ENCODE measurements around the gene WDR82. TPM values are rescaled to one million over a fixed set of nuclear protein-coding genes. Genes with fewer than 3 reads are reported as not detected.

WDR82 gene
- total and polyA plus RNA-seq, 10 of the 15 experiments (the other 5 are each of a cell fraction or from before 2014, with no cell fraction given) = 10.1 to 82.4 (median 48.7) TPM

DNA sequence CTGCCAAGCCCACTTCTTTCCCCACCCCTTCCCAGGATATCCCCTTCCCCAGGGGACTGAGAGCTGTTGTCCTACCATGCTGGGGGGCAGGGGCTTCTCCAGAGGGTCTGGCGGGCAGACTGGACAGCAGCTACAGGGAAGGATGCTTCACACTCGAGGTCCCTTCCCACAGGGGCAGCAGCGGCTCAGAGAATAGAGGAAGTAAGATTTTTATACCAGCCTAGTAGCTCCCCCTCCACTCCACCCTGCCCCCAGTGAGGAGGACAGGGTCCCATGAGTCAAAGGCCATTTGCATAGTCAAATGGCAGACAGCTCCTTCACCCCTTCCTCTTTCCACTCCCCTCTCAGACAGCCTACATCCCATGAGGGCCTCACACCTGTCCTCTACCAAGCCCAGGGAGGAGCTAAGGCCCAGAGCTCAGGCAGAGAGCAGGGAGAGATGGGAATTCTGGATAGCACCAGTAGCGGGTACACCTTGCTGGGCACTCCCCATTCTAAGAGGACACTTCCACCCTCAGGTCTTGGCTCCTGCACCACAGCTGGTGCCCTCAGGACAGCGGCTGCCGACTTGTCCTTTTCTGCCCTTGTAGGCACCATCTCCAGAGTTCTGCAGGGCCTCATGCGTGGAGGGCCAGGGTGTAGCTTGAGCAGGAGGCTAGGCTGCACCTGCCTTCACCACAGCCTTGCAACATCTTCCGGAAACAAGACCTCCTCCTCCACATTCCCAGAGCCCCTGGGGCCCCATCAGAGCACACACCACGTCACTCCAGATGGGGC lies 52.8 kb downstream of the WDR82 start, which contains the start of gene TLR9 (continued):
- TF ChIP-seq REST (IDR thresholded peaks at IDR 0.05; ENCODE audit: low read depth, low read length) (no peak), ZNF622 (IDR thresholded peaks at IDR 0.05) (no peak), JUNB (IDR thresholded peaks at IDR 0.05) (no peak), ATF3 (IDR thresholded peaks at IDR 0.05; ENCODE audit: borderline replicate concordance, extremely low read depth, low read depth, low read length) (no peak), ZNF24 (IDR thresholded peaks at IDR 0.05) (no peak), FOXM1 (IDR thresholded peaks at IDR 0.05; ENCODE audit: low read depth, low read length) (no peak), IRF4 (IDR thresholded peaks at IDR 0.05; ENCODE audit: low read depth, low read length) (no peak), SMAD5 (IDR thresholded peaks at IDR 0.05; ENCODE audit: low read depth) (peak; percentile 55; the same call in 1 of the 2 replicates), RUNX3 (IDR thresholded peaks at IDR 0.05; ENCODE audit: low read length) (peak; percentile 67), KLF5 (IDR thresholded peaks at IDR 0.05; ENCODE audit: partially characterized antibody) (no peak)
- TF ChIP-seq, protein P1, sequence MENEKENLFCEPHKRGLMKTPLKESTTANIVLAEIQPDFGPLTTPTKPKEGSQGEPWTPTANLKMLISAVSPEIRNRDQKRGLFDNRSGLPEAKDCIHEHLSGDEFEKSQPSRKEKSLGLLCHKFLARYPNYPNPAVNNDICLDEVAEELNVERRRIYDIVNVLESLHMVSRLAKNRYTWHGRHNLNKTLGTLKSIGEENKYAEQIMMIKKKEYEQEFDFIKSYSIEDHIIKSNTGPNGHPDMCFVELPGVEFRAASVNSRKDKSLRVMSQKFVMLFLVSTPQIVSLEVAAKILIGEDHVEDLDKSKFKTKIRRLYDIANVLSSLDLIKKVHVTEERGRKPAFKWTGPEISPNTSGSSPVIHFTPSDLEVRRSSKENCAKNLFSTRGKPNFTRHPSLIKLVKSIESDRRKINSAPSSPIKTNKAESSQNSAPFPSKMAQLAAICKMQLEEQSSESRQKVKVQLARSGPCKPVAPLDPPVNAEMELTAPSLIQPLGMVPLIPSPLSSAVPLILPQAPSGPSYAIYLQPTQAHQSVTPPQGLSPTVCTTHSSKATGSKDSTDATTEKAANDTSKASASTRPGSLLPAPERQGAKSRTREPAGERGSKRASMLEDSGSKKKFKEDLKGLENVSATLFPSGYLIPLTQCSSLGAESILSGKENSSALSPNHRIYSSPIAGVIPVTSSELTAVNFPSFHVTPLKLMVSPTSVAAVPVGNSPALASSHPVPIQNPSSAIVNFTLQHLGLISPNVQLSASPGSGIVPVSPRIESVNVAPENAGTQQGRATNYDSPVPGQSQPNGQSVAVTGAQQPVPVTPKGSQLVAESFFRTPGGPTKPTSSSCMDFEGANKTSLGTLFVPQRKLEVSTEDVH (IDR thresholded peaks at IDR 0.05; ENCODE audit: low read depth, partially characterized antibody) = no peak
- TF ChIP-seq, protein P2, sequence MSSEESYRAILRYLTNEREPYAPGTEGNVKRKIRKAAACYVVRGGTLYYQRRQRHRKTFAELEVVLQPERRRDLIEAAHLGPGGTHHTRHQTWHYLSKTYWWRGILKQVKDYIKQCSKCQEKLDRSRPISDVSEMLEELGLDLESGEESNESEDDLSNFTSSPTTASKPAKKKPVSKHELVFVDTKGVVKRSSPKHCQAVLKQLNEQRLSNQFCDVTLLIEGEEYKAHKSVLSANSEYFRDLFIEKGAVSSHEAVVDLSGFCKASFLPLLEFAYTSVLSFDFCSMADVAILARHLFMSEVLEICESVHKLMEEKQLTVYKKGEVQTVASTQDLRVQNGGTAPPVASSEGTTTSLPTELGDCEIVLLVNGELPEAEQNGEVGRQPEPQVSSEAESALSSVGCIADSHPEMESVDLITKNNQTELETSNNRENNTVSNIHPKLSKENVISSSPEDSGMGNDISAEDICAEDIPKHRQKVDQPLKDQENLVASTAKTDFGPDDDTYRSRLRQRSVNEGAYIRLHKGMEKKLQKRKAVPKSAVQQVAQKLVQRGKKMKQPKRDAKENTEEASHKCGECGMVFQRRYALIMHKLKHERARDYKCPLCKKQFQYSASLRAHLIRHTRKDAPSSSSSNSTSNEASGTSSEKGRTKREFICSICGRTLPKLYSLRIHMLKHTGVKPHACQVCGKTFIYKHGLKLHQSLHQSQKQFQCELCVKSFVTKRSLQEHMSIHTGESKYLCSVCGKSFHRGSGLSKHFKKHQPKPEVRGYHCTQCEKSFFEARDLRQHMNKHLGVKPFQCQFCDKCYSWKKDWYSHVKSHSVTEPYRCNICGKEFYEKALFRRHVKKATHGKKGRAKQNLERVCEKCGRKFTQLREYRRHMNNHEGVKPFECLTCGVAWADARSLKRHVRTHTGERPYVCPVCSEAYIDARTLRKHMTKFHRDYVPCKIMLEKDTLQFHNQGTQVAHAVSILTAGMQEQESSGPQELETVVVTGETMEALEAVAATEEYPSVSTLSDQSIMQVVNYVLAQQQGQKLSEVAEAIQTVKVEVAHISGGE (CRISPR knock-in tag; IDR thresholded peaks at IDR 0.05) = no peak
- TF ChIP-seq, protein P3, sequence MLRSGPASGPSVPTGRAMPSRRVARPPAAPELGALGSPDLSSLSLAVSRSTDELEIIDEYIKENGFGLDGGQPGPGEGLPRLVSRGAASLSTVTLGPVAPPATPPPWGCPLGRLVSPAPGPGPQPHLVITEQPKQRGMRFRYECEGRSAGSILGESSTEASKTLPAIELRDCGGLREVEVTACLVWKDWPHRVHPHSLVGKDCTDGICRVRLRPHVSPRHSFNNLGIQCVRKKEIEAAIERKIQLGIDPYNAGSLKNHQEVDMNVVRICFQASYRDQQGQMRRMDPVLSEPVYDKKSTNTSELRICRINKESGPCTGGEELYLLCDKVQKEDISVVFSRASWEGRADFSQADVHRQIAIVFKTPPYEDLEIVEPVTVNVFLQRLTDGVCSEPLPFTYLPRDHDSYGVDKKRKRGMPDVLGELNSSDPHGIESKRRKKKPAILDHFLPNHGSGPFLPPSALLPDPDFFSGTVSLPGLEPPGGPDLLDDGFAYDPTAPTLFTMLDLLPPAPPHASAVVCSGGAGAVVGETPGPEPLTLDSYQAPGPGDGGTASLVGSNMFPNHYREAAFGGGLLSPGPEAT (IDR thresholded peaks at IDR 0.05; ENCODE audit: low read depth) = peak; percentile 58; the same call in 1 of the 2 replicates
